GM20431 (cell line): ENCODE measurements around the gene CXXC4.

Experiments used
- in situ Hi-C: fragments of 300-500 bp; cut with MseI, MboI; formaldehyde crosslinking; loops from one replicate; pipeline ENCODE4 v1.15.0; 2020; ENCODE audit warnings: low sequenced_read_pairs; ENCODE audit not compliant: unreplicated experiment

The CXXC4 gene

DNA sequence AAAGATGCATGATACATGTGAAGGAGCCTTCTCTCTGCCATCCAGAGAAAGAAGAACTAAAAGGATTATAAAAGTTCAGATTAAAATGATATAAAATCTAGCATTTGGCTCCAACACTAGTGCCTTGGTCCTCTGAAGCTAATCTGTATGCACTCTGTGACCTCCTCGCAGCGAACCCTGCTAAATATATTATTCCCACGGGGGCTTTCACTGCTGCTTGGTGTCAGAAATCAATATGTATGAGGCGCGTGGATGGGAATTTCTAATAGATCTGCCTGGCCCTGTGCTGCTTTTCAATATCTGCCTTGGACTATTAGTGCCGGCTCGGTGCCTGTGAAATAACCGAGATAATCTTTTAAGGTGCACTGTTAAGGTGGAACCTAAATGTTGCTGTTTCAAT is 69.7 kb downstream of the CXXC4 start:
- in situ Hi-C loops = no loop called here

DNA sequence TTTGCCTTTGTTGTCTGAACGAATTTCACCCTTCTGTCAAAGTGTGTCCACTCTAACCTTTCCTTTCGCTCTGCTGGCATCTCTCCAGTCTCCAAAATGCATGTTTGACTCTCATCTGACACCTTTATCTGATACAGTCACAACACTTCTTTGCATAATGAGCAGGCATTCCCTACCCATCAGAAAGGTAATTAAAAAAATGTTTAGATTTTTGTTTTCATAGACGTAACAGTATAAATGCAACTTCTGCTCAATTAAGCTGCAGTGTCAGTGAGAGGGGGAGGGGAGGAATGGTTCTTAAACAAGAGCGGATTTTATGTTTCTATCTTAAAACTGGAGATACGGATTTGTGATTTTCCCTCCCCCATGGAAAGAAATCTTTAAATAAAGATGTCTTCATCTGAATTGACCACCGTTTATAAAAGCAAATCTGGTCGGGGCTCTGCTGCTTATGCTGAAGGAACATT is 70.2 kb downstream of the CXXC4 start:
- in situ Hi-C loops = no loop called here

DNA sequence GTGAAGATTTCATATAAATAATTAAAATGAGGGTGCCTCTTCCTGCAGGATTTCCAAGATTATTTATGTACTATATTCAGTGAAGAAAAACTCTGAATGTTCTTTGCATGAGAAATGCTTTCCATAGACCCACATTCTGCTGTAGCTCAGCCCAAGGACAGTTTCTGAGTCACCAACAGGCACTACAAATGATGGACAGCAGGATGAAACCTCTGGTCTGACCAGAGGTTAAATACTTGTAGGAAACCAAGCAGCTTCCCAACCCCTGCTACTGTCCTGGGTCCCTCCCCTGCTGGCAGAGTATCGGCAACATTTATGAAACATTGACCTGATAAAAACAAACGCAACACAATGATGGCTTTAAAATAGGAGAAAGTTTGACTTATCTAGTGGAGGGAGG is 73.1 kb downstream of the CXXC4 start:
- in situ Hi-C loops = no loop called here

DNA sequence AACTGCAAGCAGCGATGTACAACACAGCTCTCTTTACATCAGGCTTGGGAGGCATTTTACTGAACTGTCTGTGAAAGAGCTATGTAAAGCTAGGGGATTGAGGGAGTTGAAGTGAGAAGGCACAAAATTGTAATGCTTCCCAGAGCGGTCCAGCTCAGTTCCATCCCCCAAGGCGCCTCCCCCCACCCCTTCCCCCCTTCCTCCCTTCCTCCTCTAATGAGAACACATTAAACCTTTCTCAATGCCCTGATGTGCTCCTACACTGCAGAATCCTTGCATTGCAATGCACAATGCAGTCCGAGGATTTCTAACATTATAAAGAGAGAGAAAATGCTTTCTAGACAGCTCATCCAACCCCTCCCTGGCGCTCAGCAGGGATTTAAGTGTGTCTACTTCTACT is 73.9 kb downstream of the CXXC4 start:
- in situ Hi-C loops = no loop called here
